ENCODE results near the gene SMCO2.

SMCO2 gene

GRCh38 chr12:27500546-27500945 is 54.0 kb downstream of the SMCO2 start:
- DNase-seq (ENCODE audit: low read depth) = no peak

- DNase-seq (ENCODE audit: low read depth) = no peak
These were observed 55.5 kb downstream of the SMCO2 start for GRCh38 chr12:27502021-27502435.

GRCh38 chr12:27504507-27504906 is 58.0 kb downstream of the SMCO2 start:
- no peak for DNase-seq (ENCODE audit: low read depth)

- no peak for DNase-seq (ENCODE audit: low read depth)
These were observed 58.6 kb downstream of the SMCO2 start for GRCh38 chr12:27505109-27505508.

GRCh38 chr12:27505761-27506160 is 59.2 kb downstream of the SMCO2 start:
- no peak for DNase-seq (ENCODE audit: low read depth)

- DNase-seq (ENCODE audit: low read depth) = no peak
These were observed 60.2 kb downstream of the SMCO2 start for GRCh38 chr12:27506645-27507189.

GRCh38 chr12:27508736-27509431 is 62.3 kb downstream of the SMCO2 start:
- no peak for DNase-seq (ENCODE audit: low read depth)

GRCh38 chr12:27511031-27511722 is 64.6 kb downstream of the SMCO2 start:
- DNase-seq (ENCODE audit: low read depth) = no peak

GRCh38 chr12:27511723-27512045 is 65.1 kb downstream of the SMCO2 start:
- no peak for DNase-seq (ENCODE audit: low read depth)

- DNase-seq (ENCODE audit: low read depth) = no peak
These were observed 66.8 kb downstream of the SMCO2 start for GRCh38 chr12:27513155-27513824.

- no peak for DNase-seq (ENCODE audit: low read depth)
These were observed 69.1 kb downstream of the SMCO2 start for GRCh38 chr12:27515671-27516070.

GRCh38 chr12:27516625-27517024 is 70.1 kb downstream of the SMCO2 start:
- DNase-seq (ENCODE audit: low read depth) = no peak

- no peak for DNase-seq (ENCODE audit: low read depth)
These were observed 71.0 kb downstream of the SMCO2 start for GRCh38 chr12:27517546-27517945.

- no peak for DNase-seq (ENCODE audit: low read depth)
These were observed 71.6 kb downstream of the SMCO2 start for GRCh38 chr12:27517961-27518665.

- DNase-seq (ENCODE audit: low read depth) = no peak
These were observed 74.5 kb downstream of the SMCO2 start for GRCh38 chr12:27521066-27521465.

GRCh38 chr12:27521981-27522380 is 75.4 kb downstream of the SMCO2 start:
- no peak for DNase-seq (ENCODE audit: low read depth)

GRCh38 chr12:27523305-27523641 is 76.7 kb downstream of the SMCO2 start:
- no peak for DNase-seq (ENCODE audit: low read depth)

- DNase-seq (ENCODE audit: low read depth) = peak; percentile 95
These were observed 77.3 kb downstream of the SMCO2 start, which contains the start of gene PPFIBP1 for GRCh38 chr12:27523642-27524493. Gene PPFIBP1, plus strand, starts transcription at chr12:27524206. Its CDS starts 109,191 bp downstream, at chr12:27633397.

GRCh38 chr12:27524494-27524835 is 77.9 kb downstream of the SMCO2 start:
- no peak for DNase-seq (ENCODE audit: low read depth)

GRCh38 chr12:27524839-27525753 is 78.6 kb downstream of the SMCO2 start:
- DNase-seq (ENCODE audit: low read depth) = no peak

Data from activated T-helper 1 cell treated with Interleukin-2 at 50 U/mL for 16 hours (primary cell).